GM21576 (cell line): ENCODE data around the gene ADCY2.
A peak's percentile ranks its signal among the peaks of the same experiment; 100 is the strongest.

Source experiments
- ATAC-seq: cut with Tn5 transposase; IDR thresholded peaks from one replicate; pipeline ENCODE4 v1.9.1; 2021; ENCODE audit warnings: mild to moderate bottlenecking, moderate library complexity; ENCODE audit not compliant: unreplicated experiment

Gene ADCY2

DNA sequence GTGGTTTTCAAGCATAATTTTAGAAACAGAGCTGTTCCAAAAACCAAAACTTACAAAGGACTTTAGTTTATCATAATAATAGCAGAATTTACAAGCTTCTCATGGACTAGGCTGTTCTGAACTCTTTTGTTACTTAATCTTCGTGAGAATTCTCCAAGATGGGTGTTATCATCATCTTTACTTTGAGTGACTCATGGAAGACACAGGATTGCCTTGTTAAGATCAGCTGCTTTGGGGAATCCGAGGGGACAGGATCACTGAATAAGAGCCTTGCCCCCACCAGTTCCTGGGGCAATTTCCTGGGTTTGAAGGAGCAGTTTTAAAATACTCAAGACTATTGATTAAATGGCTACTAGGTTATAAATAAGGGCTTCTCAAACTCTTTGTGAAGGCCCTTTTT lies 374.5 kb downstream of the ADCY2 start:
- ATAC-seq = no peak

DNA sequence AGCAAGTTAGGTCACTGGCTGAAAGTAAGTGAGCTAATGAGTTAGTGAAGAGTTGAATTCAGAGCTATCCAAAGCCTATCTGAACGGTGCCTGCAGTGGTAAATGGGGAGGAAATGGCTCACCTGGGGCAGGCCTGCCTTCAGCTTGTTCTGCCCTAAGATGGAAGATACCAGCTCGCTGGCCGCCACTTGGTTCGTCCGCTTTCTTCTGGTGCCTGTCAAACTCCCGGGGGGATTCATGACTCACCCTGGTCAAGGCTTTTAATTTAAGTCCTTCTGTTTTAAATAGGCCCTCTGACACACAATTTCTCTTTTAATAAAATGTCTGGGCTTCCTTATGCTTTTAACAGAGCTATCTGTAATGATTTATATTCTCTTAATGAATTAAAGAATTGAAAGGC lies 376.2 kb downstream of the ADCY2 start:
- no peak for ATAC-seq

DNA sequence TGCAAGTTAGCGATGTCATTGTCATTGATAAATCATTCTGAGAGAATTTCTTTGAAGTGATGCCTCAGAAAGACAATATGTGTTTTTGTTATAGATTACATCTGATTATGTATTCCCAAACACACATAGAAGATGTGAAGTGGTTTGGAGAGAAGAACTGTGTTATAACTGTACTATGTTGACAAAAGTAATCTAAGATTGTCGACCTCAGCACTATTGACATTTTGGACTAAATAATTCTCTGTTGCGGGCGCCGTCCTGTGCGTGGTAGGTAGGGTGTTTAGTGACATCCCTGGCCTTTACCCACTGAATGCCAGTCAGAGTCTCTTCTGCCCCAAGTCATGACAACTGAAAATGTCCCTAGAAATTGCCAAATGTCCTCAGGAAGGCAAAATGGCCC lies 377.2 kb downstream of the ADCY2 start:
- ATAC-seq = no peak

DNA sequence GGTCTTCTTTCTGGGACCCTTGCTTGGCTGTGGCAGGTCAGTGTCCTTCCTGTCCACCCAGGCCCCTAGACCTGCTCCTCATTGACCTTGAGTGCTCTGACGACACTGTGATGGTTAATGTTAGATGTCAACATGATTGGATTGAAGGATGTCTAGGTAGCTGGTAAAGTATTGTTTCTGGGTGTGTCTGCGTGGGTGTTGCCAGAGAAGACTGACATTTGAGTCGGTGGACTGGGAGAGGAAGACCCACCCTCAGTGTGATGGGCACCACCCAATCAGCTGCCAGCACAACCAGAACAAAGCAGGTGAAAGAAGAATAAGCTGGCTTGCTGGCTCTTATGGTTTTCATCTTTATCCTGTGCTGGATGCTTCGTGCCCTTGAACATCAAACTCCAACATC lies 380.5 kb downstream of the ADCY2 start:
- no peak for ATAC-seq

DNA sequence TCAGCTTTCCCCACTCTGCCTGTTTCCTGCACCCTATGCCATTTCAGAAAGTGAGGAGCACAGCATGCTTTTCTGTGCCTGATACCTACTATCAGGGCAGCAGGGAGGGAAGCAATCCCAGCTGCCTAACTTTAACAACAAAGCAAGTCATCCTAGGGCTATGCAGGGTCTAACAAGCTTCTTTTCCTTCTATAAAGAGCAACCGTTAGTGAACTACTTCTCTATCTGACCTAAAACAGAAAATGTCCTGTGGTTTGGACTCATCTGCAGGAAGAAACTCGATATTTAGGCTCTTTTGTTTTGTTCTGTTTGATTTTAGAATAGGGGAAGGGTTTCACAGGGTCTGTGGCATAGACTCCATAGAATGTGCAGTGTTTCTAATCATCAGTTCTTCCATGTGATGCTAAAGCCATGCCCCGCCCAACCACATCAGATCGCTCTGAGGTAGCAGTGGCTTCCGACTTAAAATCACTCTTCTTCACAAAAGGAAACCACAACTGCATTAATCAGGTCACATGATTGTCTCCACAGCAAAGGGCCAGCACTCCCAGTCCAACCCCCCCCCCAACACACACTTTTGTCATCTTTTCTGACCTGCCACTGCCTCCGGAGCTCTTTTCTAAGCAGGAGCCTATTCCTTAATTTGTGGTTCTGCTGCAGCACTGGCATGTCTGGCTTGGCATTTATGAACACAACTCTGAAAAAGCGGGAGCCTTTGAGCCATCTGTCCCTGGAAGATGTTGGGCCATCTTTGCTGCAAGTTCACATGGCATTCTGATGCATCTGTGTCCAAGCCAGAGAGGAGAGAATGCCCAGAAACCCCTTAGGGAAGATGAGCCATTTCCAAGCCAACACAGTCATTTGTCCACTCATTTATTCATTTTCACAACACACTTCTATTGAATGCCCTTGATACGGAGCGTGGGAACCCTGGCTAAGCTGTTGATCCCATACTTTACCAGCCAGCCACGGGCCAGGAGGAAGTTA lies 383.4 kb downstream of the ADCY2 start:
- peak; percentile 50 for ATAC-seq

DNA sequence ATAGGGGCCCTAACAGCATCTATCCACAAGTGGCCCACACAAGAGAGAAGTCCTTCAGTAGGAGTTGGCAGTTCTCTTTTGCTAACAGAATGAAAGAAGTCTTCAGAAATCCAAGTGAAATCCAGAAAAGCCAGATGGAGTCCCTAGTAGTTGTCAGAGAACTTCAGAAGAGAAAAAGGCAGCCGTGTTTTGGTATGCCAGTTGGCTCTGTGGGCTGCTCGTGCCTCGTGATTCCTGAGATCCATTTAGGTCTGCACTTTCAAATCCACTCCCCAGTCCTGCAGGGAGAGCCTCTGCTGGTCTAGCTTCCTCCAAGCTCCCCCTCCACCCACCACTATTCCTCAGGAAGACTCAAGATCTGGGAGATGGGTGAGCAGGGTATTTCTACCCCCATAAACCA lies 386.0 kb downstream of the ADCY2 start:
- no peak for ATAC-seq

DNA sequence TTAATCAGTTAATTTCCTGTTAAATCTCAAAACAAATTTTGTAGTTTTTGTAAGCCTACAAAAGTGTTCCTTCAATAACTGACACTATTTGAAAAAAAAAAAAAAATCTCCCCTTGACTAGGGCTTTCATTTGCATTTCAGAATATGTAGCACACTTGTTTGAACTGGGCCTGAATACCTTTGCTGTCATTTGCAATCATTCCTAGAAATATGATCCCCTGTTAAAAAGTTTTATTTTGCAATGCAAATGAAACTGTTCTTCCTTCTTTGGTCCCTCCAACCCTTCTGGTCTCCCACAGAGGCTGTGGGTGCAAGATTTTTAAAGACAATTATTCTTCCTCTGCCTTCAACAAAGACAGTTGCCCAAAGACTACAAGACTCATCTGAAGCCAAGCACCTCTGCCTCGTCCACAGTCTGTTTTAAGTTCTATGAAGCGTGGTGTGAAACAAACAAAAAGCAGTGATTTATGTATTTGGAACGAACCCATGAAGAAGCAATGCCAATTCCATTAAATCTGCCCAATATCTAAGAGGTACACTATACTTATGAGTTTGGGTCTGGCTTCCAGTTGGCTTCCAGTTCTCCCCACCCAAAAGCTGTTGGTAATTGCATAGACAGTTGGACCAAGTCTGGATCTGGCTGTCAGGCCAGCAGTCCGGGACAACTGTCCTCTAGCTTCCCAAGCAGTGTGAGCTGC lies 388.9 kb downstream of the ADCY2 start:
- no peak for ATAC-seq

DNA sequence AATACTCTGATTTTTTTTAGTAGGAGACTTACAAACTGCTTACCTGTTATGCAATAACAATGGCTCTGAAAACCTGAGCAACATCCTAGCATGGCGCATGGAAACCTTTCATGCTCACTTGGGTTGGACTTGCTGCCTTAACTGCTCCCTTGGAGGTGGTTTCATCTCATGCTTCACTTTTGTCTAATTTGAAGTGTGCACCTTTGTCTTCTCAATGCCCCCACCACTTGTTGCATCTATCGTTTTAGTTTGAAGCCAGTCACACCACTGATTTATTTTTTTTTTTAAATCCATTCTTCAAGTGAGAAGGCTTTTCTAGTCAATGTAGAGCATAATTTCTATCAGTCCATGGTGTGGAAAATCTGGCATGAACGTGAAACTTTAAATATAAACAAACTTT lies 391.8 kb downstream of the ADCY2 start:
- ATAC-seq = no peak

DNA sequence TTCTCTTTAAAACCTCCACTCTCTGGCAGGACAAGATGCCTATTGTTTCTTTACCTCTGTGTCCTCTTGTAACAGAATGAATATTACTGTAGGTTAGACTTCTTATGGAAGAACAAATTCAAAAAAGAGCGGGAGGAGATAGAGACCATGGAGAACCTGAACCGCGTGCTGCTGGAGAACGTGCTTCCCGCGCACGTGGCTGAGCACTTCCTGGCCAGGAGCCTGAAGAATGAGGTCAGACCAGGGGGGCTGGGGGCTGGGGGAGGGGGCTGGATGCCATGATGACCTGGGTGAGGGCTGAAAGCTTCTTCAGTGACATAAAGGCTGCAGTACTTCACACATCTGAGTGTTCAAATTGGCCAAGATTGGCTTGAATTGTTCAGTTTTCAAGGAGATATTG lies 393.6 kb downstream of the ADCY2 start:
- no peak for ATAC-seq

DNA sequence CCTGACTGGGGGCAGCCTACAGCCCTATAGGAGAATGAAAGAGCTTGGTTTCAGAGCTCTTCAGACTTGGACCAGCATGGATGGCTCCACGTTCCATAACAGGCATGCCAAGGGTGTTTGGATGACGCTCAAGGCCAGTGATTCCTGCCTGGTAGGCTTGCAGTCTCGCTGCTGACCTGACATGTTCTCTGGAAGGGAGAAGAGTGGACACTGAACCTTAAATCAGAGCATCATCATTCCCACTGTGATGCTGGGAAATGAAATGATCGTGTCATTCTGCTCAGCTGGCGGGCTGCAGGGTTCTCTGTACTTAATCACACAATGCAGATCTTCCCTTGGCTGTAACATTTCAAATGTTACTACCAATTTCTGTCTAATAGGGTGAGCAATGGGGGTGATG lies 398.0 kb downstream of the ADCY2 start:
- no peak for ATAC-seq

DNA sequence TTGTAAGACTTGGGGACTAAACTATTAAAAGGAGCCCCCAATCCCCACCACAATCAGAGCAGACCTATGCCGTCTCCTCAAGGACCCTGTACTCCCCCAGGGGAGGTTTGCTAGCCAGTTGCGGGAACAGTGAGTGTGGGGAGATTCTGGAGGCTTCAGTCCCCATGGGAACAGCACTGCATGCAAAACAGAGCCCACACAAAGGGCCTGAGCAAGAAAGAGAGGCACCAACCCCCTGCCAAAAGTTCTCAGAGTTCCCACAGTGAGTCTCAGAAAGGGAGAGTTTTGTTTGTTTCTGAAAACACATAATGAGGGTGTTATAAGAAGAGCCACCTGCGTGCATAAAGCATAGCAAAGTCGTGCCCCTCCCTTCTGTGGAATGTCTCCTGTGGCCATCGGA lies 398.4 kb downstream of the ADCY2 start:
- peak; percentile 82 for ATAC-seq

DNA sequence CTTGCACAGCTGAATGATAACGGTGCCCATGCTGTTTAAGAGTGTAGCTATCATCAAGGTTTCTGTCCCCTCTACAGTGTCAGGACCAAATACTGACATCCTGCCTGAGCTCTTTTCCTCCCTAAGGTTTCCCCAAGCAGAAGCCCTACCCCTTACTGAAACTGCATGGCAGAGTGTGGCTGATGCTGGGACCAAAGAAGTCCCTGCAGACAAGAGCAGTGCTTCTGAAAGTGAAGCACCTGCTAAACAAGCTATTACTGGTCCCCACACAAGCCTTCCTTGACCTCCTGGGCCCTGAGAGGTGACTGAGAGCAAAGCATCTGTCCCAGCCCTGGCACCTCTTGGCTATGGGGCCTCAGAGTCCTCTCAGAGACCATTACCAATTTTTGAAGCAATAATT lies 398.9 kb downstream of the ADCY2 start:
- peak; percentile 40 for ATAC-seq

DNA sequence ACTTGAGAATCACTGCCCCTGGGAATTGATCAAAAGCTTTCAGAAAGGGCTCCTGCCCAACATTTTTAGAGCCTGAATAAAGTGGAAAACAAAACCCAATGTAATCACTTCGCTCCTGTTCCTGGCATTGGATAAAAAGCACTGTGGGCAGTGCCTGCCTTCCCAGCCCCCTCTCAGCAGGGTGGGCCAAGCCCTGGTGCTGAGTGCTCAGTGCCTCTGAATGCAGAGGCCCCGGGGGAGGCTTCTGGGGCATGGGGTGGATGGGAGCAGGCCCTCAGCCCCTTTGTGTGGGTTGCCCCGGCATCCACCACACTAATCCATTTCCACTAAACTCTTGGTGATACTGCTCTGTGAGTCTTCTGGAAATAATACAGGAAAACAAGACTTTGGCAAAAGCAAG lies 399.4 kb downstream of the ADCY2 start:
- ATAC-seq = no peak

DNA sequence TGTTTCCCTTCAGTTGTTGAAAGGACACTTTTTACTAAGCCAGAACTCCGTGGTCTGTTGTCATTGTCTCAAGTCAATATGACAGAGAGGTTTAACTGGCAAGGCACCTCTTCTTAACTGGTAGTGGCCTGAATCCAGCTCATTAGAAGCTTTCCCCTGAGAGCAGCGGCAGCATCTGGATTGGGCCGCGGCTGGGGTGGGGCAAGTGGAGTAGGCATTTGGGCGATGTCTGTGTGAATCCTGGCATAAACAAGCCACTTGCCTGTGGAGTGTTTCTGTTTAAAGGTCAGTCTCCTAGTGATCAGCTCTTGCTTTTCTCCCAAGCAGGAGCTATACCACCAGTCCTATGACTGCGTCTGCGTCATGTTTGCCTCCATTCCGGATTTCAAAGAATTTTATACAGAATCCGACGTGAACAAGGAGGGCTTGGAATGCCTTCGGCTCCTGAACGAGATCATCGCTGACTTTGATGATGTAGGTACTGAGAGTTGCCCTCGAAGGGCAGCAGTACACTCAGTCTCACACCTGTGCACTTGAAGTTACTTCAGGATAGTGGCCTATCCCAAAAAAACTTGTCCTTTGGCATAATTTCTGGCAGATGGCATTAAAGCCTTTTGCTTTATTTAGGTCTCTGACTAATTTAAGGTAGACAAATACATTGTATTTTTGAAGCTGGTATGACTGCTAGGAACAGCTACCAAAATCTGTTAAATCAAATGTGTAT lies 406.1 kb downstream of the ADCY2 start:
- ATAC-seq = no peak

DNA sequence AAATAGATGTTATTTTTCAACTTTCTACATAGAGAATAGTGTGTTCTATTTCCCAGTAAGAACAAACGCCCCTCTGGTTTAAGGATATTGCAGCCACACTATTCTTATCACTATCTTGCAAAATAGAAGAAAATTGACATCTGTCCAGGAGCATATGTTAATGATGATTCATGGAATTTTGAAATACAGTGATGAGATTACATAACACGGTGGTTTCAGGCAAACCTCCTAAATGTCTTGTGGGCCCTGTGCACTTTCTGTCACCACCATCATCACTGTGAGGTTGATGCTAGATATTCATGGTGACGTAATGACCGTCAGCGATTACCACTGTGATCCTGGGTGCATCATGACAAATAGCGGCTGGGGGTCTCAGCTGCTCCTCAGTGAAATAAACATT lies 406.9 kb downstream of the ADCY2 start:
- no peak for ATAC-seq

DNA sequence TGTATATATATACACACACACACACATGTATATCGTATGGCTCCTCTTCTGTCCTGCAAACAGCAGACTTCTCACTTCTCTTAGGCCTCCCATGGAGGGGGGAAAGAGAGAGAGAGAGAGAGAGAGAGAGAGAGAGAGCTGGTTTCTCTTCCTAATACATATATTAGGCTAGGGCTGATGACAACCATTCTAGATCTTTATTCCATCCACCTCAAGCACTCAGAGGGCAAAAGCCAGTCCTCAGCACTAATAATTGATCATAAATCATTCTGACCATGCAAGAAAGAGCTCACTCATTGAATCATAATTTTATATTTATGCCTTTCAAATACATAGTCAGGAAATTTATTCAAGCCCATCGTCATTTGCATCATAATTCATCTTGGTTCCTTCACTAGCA lies 408.0 kb downstream of the ADCY2 start:
- no peak for ATAC-seq

DNA sequence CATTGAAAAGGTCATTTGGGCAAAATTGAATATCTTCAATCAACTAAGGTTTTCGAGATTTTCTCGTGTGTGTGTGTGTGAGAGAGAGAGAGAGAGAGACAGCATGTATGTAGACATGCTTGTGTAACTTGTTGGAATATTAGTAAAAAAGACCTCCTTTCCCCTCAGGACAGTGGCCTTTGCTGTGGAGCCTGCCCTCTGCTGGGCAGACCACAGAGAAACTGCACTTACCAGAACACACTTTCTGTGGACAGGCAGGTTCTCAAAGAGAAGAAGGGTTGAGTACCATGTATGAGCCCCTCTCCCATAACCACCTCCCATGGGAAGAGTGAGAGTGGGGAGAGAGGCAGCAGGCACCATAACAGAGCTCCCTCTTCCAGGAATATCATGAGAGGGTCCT lies 409.4 kb downstream of the ADCY2 start:
- no peak for ATAC-seq

DNA sequence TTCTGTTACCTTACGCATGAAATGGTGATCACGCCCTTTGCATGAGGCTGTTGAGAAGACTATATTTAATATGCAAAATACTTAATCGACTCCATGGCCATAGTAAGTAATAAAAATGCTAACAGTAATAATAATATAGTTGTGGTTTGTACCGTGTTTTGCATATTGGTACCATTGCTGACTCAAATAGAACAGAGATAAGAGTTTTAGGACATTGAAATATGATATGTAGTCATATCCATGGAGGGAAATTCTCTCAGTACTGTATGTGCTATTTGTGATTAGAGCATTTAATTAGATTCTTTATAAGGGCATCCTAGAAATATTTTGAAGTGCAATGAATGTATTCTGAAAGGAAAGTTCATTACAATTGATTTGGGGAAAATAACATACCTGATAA lies 413.1 kb downstream of the ADCY2 start:
- ATAC-seq = no peak

DNA sequence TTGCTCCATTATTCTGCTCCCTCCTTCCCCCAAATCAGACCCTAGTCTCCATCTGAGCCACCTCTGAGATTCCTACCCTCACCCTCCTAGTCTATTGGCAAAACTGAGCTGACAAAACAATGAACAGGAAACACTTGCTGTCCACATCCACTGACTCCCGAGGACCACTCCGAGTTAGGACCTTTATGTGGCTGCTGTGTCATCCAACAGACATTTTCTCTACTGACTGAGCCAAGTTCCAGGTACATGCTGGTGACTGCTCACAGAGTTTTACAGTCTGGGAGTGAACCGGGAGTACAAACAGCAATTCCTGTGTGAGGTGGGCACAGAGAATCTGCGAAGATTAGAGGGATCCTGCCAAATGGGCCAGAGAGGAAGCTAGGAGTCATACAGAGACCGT lies 415.8 kb downstream of the ADCY2 start:
- no peak for ATAC-seq

DNA sequence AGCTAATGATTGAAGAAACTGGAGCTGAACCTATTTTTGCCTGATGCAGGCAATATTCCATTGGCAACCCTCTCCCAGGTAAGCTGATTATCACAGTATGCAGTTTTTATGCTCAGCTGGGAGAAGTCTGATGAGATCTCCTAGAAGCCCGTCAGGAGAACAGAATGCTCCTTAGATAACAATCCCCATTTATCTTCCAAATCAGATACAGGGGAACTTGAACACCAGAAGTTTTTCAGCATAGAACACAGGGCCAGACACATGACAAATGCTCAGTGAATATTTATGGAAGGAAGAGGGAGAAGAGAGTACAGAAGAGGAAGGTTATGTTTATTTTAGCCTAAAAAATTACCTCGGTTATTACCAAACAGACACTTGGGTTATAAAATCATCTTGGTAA lies 417.1 kb downstream of the ADCY2 start:
- ATAC-seq = no peak

DNA sequence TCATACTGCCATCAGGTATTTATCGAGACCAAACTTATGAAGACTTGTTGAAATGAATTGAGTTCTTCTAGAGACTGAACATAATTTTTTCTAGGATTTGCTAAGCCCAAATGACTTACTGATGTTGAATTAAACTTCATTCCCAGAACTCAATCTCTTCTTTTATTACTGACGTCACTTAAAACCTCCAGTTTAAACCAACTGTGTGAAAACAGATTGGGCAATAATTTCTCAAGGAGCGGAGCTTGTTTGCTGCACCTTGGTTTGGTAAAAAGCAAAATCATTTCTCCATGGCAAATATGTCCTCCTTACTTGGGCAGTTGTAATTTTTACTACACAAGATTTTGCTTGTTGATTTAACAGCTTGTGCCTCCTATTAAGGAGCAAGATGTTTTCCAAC lies 417.6 kb downstream of the ADCY2 start:
- no peak for ATAC-seq

DNA sequence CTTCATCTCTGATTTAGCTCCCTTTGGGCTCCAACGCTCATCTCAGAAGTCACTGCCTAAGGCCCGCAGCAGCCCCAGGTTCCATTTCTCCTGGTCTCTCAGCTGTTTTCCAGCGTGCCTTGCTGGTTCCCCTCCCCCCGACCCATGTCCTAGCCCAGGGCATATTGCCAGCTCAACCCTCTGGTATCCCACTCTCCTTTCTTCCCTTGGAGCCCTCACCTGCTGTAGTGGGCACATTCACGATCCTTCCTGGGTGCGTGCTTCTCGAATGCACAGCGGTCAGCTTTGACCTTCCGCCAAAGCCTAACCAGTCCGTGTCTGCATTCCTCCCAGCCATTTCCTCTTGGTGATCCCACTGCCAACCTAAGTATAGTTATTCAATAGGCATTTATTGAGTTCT lies 418.9 kb downstream of the ADCY2 start:
- no peak for ATAC-seq
